Dermis microvascular lymphatic vessel endothelial cell (primary cell): ENCODE data around the gene SIAH3. TPM values are rescaled to one million over a fixed set of nuclear protein-coding genes. Genes with fewer than 3 reads are reported as not detected.
"Not testable (repeated sequence)": the region's sequence is repeated elsewhere in the genome, so short reads cannot be mapped to it uniquely, and the experiment has no call there.

Experiments used
- DNase-seq, 2 donors: peaks; one replicate each; pipeline versions ENCODE4 v3.0.0 to v3.0.0-alpha.2; 2010; ENCODE audit warnings: low read depth in 2 of 2
- total RNA-seq: library from RNA; depleted of rRNA; stranded (reverse); fragments of >200 nt; gene quantifications from 2 replicates; pipeline ENCODE4 v1.2.1, GENCODE V29; 2014

Gene SIAH3, protein sequence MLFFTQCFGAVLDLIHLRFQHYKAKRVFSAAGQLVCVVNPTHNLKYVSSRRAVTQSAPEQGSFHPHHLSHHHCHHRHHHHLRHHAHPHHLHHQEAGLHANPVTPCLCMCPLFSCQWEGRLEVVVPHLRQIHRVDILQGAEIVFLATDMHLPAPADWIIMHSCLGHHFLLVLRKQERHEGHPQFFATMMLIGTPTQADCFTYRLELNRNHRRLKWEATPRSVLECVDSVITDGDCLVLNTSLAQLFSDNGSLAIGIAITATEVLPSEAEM
- not detected in 2 replicates for total RNA-seq

DNA sequence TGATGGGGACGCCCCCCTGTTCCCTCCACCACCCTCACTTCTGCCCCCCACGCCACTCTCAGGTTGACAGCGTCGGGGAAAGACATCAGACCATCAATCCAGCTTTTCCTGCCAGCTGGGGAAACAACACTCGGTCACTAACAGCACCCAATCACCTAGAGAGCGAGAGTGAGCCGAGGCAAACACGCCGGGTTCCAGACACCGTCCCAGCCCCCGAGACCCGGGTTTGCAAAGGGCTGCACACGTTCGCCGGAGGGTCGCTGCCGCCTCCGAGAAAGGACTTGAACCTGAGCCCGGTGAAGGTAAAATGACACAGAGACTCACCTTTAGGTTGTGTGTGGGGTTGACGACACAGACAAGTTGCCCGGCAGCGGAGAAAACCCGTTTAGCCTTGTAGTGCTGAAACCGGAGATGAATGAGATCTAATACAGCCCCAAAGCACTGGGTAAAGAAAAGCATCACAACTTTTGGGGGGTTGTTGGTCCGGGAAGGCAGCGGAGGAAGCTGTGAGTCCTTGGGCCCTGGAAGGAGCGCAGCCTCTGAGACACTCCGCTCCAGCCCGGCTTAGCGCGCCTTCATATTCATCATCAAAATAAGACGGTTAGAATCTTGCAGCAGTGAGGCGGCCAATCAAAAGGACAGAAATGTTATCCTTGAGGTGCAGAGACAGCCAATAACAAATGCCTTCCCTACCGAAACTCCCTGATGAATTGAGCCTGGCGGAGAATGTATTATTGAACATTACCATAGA is at the start of gene SIAH3:
SIAH3 (minus strand) TSS at position 583 of the 751 bp plus-strand sequence; CDS start at position 459, 124 bp downstream.
- no peak for DNase-seq

- DNase-seq, result no peak
These were observed 47.9 kb upstream of the SIAH3 start for GRCh38 chr13:45899406-45899805.

- no peak for DNase-seq
These were observed 46.0 kb upstream of the SIAH3 start for GRCh38 chr13:45897562-45897961.

- DNase-seq, result no peak
These were observed 44.7 kb upstream of the SIAH3 start for GRCh38 chr13:45896285-45896684.

- no peak for DNase-seq
These were observed 44.3 kb upstream of the SIAH3 start for GRCh38 chr13:45895881-45896280.

DNA sequence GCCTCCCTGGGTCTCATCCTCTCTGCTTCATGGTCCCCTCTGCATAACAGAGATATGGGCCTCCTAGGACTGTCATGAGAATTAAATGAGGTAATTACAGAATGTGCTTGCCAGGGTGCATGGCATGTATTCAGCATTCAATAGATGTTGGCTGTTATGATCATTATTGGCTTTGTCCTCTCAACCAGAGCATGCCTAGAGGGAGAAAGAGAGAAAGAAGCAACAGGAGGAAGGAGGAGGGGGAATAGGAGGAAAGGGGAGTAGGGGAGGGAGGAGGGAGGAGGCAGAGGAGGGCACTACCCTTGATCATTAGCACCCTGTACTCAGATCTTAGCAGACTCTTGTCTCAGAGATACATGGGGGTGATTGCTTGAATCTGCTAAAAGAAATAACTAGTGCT is 41.0 kb upstream of the SIAH3 start:
- no peak for DNase-seq

DNA sequence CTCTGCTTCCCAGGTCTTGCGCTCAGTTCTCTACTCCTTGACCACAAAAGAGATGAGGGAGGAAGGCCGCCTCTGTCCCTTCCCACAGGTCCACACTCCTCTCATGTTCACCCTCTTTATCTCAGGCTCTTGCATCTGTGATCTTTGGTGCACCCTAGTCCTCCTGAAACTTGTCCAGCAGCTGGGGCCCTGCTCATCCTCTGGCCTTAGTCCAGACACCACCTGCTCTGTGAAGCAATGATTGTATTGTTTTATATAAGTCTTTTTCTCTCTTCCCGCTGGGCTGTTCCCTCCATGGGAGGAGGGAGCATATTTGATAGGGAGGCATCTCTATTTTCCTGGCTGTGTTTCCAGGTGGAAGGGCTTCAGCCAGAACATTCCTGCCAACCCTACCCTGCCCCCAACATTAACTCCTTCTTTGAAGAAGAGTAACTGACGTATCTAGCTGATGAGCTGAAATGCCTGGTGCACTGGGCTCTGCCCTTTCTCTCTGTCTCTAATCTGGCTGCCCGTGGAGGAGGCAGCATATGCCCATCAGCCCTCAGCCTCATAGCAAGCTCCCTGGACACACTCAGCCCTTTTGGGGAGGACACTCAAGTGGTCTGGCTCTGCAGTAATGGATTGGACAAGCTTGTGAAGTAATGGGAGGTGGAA is 38.2 kb upstream of the SIAH3 start:
- no peak for DNase-seq

- DNase-seq, result no peak
These were observed 34.9 kb upstream of the SIAH3 start for GRCh38 chr13:45886466-45886865.

DNA sequence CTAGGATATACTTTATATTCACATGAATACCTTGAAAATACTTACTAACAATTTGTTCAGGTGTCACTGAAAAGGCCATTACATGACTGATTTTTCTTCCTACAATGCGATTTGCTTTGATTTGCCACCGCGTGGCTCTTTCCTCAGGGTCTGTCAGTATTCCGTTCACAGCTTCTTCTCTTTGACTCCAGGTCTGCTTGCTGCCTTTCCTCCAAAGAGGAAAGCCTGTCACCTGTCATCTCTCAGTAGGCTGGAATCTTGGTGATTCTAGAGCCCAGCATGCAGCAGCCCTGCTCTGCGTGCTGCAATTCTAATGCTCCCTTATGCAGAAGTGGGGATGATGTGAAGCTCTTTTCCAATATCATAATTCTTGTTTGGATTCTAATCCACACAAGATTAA is 33.6 kb upstream of the SIAH3 start:
- no peak for DNase-seq

GRCh38 chr13:45882626-45883025 is 31.1 kb upstream of the SIAH3 start:
- DNase-seq, result no peak

- no peak for DNase-seq
These were observed 29.8 kb upstream of the SIAH3 start for GRCh38 chr13:45881353-45881752.

GRCh38 chr13:45880242-45880641 is 28.7 kb upstream of the SIAH3 start:
- no peak for DNase-seq

DNA sequence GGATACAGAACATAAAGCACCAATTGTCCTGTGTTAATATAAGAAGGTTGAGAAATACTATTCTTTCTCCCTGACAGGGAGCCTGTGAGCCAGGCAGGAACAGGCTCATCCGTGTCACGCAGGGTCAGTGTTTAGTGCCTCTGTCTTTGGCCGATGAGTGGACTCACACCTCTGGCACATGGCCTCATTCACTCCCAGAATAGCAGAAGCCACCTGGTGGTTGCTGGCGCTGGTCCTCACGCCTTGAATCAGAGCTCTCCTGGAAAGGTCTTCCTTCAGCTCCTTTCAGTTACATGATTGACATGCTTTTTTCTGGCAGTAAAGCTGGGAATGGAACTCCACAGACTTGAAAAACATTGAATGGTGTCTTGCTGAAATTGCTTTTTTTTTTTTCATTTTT is 28.1 kb upstream of the SIAH3 start:
- DNase-seq, result peak in 1 of 2 donors; percentile 50

DNA sequence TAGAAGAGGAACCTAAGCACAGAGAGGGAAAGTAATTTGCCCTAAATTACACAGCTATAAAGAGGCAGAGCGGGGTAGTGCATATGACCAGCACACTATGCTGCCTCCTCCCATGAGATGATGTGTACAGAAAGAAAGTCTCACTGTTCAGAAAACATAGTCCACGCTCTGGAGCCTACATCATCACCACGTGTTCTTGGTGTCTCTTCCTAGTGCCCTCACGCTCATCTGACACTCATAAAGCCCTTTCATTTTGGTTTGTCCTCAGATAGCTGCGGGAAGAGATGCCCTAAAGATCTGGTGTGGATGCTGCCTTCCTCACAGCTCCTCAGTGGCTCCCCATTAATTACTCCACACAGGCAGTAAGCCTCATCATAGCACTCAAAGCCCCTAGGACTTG is 27.4 kb upstream of the SIAH3 start:
- no peak for DNase-seq

DNA sequence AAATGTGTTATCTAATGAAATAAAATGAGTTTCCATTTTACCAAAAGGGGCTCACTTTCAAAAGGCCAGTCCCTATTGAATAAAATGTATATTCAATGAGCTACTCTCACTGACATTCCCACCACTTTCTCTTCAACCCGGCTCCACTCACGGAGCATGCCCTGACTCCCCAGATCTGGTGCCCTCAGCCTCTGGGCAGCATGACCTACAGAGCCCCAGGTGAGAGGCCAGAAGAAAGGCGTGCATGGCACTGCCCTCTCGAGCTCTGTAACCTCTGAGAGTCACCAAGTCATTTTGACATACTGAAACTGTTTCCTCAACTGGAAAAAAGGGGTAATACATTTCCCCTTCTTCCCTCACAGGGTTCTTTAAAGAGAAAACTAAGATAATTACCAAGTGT is 25.2 kb upstream of the SIAH3 start:
- no peak for DNase-seq

DNA sequence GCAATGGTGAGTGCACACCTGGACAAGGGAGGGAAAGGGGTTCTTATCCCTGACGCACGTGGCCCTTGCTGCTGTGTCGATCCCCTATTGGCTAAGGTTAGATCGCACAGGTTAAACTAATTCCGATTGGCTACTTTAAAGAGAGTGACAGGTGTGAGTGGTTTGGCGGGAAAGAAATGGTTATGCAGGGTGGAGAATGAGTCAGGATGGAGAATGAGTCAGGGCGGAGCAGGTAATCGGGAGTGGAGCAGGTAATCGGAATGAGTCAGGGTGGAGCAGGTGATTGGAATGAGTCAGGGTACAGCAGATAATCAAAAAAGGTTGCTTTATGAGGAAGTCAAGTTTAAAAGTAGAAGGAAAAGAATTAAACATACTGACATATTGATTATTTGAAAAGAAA is 24.4 kb upstream of the SIAH3 start:
- no peak for DNase-seq

DNA sequence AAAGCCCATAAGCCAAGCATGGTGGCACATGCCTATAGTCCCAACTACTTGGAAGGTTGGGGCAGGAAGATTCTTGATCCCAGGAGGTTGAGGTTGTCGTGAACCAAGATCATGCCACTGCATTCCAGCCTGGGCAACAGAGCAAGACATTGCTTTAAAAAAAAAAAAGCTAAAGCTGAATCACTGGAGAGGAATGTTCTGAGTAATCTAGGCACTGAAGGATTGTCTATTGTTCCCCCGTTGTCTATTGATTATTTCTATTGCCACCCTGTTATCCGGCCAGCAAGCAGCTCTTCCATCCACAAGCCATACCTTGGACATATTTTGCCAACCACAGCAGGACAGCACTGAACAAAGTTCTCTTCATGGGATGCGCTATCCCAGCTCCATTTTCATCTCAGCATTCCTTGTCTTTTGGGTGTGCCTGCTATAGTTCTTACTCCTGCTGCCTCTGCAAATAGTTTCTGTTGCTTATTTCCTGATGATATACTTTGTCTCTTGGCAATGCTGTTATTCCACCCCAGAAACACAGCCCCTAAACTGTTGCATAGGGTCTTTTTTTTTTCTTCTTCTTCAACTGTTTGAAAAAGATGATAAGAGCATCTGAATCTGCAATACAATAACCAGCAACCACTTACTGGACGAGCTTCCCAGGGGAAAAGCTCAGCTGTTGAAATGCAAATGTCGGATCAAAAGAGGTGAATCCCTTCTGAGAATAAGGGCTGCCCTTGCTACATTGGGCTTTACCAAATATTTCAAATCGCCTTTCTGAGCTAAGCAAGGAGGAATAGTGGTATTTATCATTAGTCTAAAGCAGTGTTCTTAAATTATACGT is 22.2 kb upstream of the SIAH3 start:
- DNase-seq, result peak in 1 of 2 donors; percentile 16

- no peak for DNase-seq
These were observed 21.0 kb upstream of the SIAH3 start for GRCh38 chr13:45872566-45872965.

- not testable (repeated sequence) for DNase-seq
These were observed 19.6 kb upstream of the SIAH3 start for GRCh38 chr13:45871201-45871600.

DNA sequence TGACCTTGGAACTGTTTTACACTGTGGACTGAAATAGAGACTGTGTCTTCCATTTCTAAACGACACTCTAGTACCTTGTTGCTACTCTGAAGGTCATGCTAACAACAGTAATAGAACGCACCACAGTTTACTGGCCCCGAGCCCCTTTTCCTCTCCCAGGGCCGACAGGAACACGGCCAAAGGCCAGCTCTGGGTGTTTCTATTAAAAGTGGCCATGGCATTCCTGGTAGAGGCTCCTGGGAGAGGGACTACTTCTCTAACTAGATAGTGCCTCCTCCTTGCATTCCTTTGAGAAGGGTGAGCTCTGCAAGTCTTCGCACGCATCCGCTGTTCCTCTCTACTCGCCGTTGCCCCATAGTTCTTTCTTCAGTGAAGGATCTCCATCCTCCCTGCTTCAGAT is 18.7 kb upstream of the SIAH3 start:
- DNase-seq, result no peak

DNA sequence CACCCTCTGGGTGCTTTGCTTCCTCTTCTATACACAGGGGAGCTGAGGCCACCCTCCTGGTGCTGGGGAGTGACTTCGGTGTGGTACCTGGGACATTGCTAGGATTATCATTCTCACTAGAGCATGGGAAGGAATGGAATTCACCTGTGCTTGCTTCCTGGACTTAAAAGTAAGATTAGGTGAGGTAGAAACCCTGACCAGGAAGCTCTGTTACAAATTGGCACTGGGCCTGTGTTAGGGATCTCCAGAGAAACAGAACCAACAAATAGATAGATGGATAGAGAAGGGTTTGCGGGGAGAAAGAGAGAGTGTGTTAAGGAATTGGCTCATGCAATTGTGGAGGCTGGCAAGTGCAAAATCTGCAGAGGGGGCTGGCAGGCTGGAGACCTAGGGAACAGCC is 13.9 kb upstream of the SIAH3 start:
- DNase-seq, result no peak
